ENCODE results near the gene AGBL1. TPM values are rescaled to one million over a fixed set of nuclear protein-coding genes. Genes with fewer than 3 reads are reported as not detected.

The AGBL1 gene
- total and polyA plus RNA-seq, 9 donors = under 0.01 to 0.02 TPM; not detected in 7

DNA sequence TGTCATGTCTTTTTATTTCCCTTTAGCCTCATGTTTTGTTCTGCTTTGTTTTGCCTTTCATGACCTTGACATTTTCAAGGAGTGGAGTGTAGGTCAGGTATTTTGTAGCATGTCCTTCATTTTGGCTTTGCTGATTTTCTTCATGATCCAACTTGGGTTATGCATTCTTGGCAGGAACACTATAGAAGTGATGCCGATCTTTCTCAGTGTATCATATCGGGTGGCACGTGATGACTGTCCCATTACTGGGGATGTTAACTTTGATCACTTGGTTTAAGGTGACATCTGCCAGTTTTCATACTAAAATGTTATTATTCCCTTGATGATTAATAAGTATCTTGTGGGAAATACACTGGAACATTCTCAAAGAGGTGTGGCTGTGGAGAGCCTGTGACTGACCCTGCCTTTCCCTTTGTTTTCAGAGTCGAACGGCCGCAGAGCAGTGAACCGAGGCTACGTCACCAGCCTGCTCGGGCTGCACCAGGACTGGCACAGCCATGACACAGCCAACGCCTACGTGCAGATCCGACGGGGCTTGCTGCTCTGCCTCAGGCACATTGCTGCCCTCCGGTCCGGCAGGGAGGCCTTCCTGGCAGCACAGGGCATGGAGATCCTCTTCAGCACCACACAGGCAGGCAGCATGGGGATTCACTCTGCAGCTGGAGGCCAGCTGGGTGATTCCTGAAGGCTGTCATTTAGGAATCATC lies 167.7 kb downstream of the AGBL1 start:
- DNase-seq = no peak
- Histone ChIP-seq H3K27me3 (no peaks in the 10 kb centered on the region), H3K36me3 (no peaks in the 10 kb centered on the region), H3K27ac (no peak overlapping the region), H3K4me1 (ENCODE audit: insufficient read depth) (no peaks in the 10 kb centered on the region), H3K4me3 (no peak overlapping the region), H3K9me3 (no peaks in the 10 kb centered on the region)
- WGBS, 3 donors = 67 to 78% (median 69%) methylated on average over 10 to 15 of the region's 15 CpGs
- intact Hi-C loops (cut with DNase I) = no loop called here
- TF ChIP-seq EP300 (IDR thresholded peaks at IDR 0.05) = no peak
- TF ChIP-seq, protein P1, sequence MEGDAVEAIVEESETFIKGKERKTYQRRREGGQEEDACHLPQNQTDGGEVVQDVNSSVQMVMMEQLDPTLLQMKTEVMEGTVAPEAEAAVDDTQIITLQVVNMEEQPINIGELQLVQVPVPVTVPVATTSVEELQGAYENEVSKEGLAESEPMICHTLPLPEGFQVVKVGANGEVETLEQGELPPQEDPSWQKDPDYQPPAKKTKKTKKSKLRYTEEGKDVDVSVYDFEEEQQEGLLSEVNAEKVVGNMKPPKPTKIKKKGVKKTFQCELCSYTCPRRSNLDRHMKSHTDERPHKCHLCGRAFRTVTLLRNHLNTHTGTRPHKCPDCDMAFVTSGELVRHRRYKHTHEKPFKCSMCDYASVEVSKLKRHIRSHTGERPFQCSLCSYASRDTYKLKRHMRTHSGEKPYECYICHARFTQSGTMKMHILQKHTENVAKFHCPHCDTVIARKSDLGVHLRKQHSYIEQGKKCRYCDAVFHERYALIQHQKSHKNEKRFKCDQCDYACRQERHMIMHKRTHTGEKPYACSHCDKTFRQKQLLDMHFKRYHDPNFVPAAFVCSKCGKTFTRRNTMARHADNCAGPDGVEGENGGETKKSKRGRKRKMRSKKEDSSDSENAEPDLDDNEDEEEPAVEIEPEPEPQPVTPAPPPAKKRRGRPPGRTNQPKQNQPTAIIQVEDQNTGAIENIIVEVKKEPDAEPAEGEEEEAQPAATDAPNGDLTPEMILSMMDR (IDR thresholded peaks at IDR 0.05) = no peak
- no peak for TF ChIP-seq POLR2A (IDR thresholded peaks at IDR 0.05)

DNA sequence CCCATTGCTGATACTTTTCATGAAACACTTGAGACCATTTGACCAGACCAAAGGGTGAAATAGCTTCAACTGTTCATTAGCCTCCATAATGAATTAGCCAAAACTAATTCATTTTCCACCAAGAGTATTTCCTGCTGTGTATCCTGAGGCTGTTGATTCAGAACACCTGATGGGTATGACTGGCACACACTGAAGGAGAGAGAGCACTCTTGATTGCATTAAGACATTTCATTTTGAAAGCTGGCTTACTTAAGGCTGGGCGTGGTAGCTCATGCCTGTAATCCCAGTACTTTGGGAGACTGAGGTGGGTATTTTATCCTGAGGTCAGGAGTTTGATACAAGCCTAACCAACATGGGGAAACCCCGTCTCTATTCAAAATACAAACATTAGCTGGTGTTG lies 175.6 kb downstream of the AGBL1 start:
- 68 to 85% (median 71%) methylated on average over 2 of the region's 2 CpGs for WGBS, 3 donors
- no peak for TF ChIP-seq POLR2A (IDR thresholded peaks at IDR 0.05)

DNA sequence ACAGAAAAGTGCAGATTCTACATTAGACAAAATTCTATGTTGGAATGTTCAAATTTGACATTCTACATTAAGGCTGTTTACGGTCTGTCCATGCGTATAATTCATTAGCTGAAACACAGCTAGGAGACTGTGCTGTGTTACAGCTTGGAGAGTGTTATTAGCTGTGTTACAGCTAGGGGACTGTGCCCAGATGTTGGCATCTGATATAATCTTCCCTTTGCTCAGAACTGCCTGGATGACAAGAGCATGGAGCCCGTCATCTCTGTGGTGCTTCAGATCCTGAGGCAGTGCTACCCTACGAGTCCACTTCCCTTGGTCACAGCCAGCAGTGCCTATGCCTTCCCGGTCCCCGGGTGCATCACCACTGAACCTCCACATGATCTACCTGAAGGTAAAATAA lies 177.0 kb downstream of the AGBL1 start:
- Histone ChIP-seq H3K36me3 (no peaks in the 10 kb centered on the region), H3K27me3 (no peaks in the 10 kb centered on the region), H3K27ac (no peak overlapping the region), H3K4me3 (no peak overlapping the region), H3K9me3 (no peaks in the 10 kb centered on the region), H3K4me1 (ENCODE audit: insufficient read depth) (no peaks in the 10 kb centered on the region)
- WGBS, 3 donors = 69 to 83% (median 77%) methylated on average over 6 of the region's 6 CpGs
- intact Hi-C loops (cut with DNase I) = no loop called here
- DNase-seq = no peak
- TF ChIP-seq POLR2A (IDR thresholded peaks at IDR 0.05) (no peak), EP300 (IDR thresholded peaks at IDR 0.05) (no peak)
- TF ChIP-seq, protein P1 (IDR thresholded peaks at IDR 0.05) = no peak

More for the DNA sequence above, 175.6 kb downstream of the AGBL1 start:
- no peak overlapping the region for H3K27ac ChIP-seq
- H3K4me3 ChIP-seq = no peak overlapping the region
- H3K9me3 ChIP-seq = no peaks in the 10 kb centered on the region
- intact Hi-C loops (cut with DNase I) = no loop called here
- no peaks in the 10 kb centered on the region for H3K4me1 ChIP-seq (ENCODE audit: insufficient read depth)
- no peaks in the 10 kb centered on the region for H3K36me3 ChIP-seq
- H3K27me3 ChIP-seq = no peaks in the 10 kb centered on the region
- DNase-seq = no peak

DNA sequence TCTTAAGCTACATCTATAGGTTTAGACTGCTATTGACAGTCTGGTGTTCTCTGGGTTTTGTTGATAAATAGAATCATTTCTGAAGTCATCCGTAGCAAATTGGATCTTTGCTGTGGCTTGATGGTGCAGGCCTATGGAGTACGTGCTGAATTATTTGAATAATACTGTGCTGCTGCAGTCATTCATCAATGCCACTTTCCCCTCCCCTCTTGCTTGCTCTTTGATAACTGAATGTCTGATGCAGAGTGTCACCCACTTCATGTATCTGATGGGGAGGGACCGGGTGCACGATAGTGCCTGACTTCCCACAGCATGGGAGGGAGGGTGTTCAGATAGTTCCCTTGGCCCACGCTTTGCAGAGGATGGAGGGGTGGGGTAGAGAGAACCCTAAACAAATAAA lies 179.9 kb downstream of the AGBL1 start:
- TF ChIP-seq, protein P1 (IDR thresholded peaks at IDR 0.05) = no peak
- TF ChIP-seq EP300 (IDR thresholded peaks at IDR 0.05) = no peak
- TF ChIP-seq POLR2A (IDR thresholded peaks at IDR 0.05) = no peak
- DNase-seq = no peak
- Histone ChIP-seq H3K27me3 (no peaks in the 10 kb centered on the region), H3K27ac (no peak overlapping the region), H3K4me3 (no peak overlapping the region), H3K36me3 (no peaks in the 10 kb centered on the region), H3K4me1 (ENCODE audit: insufficient read depth) (no peaks in the 10 kb centered on the region), H3K9me3 (no peaks in the 10 kb centered on the region)
- intact Hi-C loops (cut with DNase I) = no loop called here
- WGBS, 3 donors = 56 to 72% (median 57%) methylated on average over 5 of the region's 5 CpGs

DNA sequence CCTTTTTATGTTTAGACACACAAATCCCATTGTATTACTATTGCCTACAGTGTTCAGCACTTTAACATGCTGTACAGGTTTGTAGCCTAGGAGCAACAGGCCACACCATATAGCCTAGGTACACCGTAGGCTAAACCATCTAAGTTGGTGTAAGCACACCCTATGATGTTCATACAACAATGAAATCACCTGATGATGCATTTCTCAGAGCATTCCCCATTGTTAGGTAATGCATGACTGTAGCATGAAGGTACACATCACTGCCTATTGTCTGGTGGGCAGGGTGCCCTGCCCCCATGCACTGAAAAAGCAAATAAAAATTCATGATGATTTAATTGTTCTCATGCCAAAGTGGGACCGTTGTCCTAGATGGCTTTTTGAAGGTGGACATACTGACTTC lies 183.6 kb downstream of the AGBL1 start:
- DNase-seq = no peak
- no peaks in the 10 kb centered on the region for H3K27me3 ChIP-seq
- no peak overlapping the region for H3K4me3 ChIP-seq
- WGBS, 3 donors = 60 to 82% (median 66%) methylated on average over 2 of the region's 2 CpGs
- H3K36me3 ChIP-seq = no peaks in the 10 kb centered on the region
- no peak for TF ChIP-seq POLR2A (IDR thresholded peaks at IDR 0.05)
- TF ChIP-seq, protein P1 (IDR thresholded peaks at IDR 0.05) = no peak
- no peak for TF ChIP-seq EP300 (IDR thresholded peaks at IDR 0.05)
- H3K4me1 ChIP-seq (ENCODE audit: insufficient read depth) = no peaks in the 10 kb centered on the region
- H3K9me3 ChIP-seq = no peaks in the 10 kb centered on the region
- H3K27ac ChIP-seq = no peak overlapping the region
- intact Hi-C loops (cut with DNase I) = no loop called here
